Measurements from ENCODE around the gene KIF6. TPM values are rescaled to one million over a fixed set of nuclear protein-coding genes. Genes with fewer than 3 reads are reported as not detected.
"Not testable (repeated sequence)": the region's sequence is repeated elsewhere in the genome, so short reads cannot be mapped to it uniquely, and the experiment has no call there.

The KIF6 gene
- total RNA-seq, 5 donors from 2014 or later (not counting 1 experiment from before 2014, with no cell fraction given): 0.53 TPM; not detected in 4

- WGBS (ENCODE audit: insufficient coverage): 78% methylated on average over 6 of the region's 9 CpGs
- Mint-ChIP-seq H3K27me3 (peaks cover 13 to 19% of the 10 kb centered on the region in 2 donors), H3K4me3 (no peak overlapping the region), H3K27ac (no peak overlapping the region), H3K36me3 (no peaks in the 10 kb centered on the region), H3K4me1 (no peaks in the 10 kb centered on the region), H3K9me3 (peaks cover 2 to 6% (median 3%) of the 10 kb centered on the region in 3 donors)
- H3K27ac ChIP-seq (ENCODE audit: low read length): no peak overlapping the region
- no peaks in the 10 kb centered on the region for H3K36me3 ChIP-seq (ENCODE audit: control insufficient read depth in 2 of 2, extremely low read depth in 1 of 2, insufficient read depth in 1 of 2, low read length in 1 of 2)
- H3K4me1 ChIP-seq (ENCODE audit: control insufficient read depth in 1 of 2, extremely low read depth in 1 of 2, insufficient read depth in 2 of 2, low read length in 2 of 2): no peaks in the 10 kb centered on the region
- H3K9me3 ChIP-seq: no peaks in the 10 kb centered on the region
- H3K4me3 ChIP-seq (ENCODE audit: control insufficient read depth in 1 of 2, extremely low read depth in 1 of 2, low read length in 1 of 2): no peak overlapping the region
- ChIA-PET CTCF (no interaction called here), POLR2A (interaction anchor here in 1 of 2 donors (0.6 kb wide), 2 partner anchors 49 to 91 kb away, joined by 3 to 4 read pairs; no protein-coding TSS in a partner anchor)
- peaks cover 0 to 7% of the 10 kb centered on the region in 2 experiments for H3K27me3 ChIP-seq (replicated peaks in 1 of 2; ENCODE audit: control insufficient read depth in 2 of 2, extremely low read depth in 1 of 2, insufficient read depth in 2 of 2, low read length in 1 of 2)
- no peak for ATAC-seq (replicated peaks in 1 of 4)
- DNase-seq: no peak
These were observed 216.7 kb downstream of the KIF6 start for GRCh38 chr6:39508515-39508914.

GRCh38 chr6:39507331-39507998 lies 217.7 kb downstream of the KIF6 start:
- H3K4me1 Mint-ChIP-seq: no peaks in the 10 kb centered on the region
- H3K4me3 Mint-ChIP-seq: no peak overlapping the region
- H3K9me3 Mint-ChIP-seq: peaks cover 9 to 15% (median 11%) of the 10 kb centered on the region in 3 donors
- H3K27me3 Mint-ChIP-seq: peaks cover 15 to 18% of the 10 kb centered on the region in 2 donors
- WGBS (ENCODE audit: insufficient coverage): 83% methylated on average over 2 of the region's 3 CpGs
- Histone ChIP-seq H3K36me3 (ENCODE audit: control insufficient read depth in 2 of 2, extremely low read depth in 1 of 2, insufficient read depth in 1 of 2, low read length in 1 of 2) (no peaks in the 10 kb centered on the region), H3K27ac (ENCODE audit: low read length) (no peak overlapping the region), H3K27me3 (replicated peaks in 1 of 2; ENCODE audit: control insufficient read depth in 2 of 2, extremely low read depth in 1 of 2, insufficient read depth in 2 of 2, low read length in 1 of 2) (peaks cover 0 to 7% of the 10 kb centered on the region in 2 experiments), H3K9me3 (no peaks in the 10 kb centered on the region), H3K4me1 (ENCODE audit: control insufficient read depth in 1 of 2, extremely low read depth in 1 of 2, insufficient read depth in 2 of 2, low read length in 2 of 2) (no peaks in the 10 kb centered on the region), H3K4me3 (ENCODE audit: control insufficient read depth in 1 of 2, extremely low read depth in 1 of 2, low read length in 1 of 2) (no peak overlapping the region)
- no peak overlapping the region for H3K27ac Mint-ChIP-seq
- DNase-seq: no peak
- ChIA-PET POLR2A (interaction anchor here in 1 of 2 donors (0.7 kb wide), 1 partner anchor 22 kb away, joined by 3 read pairs; no protein-coding TSS in a partner anchor), CTCF (no interaction called here)
- ATAC-seq (replicated peaks in 1 of 4): no peak
- H3K36me3 Mint-ChIP-seq: no peaks in the 10 kb centered on the region

DNA sequence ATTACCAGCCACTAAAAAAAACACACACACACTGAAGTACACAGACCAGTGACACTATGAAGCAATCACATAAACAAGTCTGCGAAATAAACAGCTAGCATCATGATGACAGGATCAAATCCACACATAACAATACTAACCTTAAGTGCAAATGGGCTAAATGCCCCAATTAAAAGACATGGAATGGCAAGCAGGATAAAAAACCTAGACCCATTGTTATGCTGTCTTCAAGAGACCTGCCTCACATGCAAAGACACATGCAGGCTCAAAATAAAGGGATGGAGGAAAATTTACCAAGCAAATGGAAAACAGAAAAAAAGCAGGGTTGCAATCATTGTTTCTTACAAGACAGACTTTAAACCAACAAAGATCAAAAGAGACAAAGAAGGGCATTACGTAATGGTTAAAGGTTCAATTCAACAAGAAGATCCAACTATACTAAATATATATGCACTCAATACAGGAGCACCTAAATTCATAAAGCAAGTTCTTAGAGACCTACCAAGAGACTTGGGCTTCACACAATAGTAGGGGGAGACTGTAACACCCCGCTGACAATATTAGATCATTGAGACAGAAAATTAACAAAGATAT lies 222.7 kb downstream of the KIF6 start:
- H3K4me1 Mint-ChIP-seq; POLR2A ChIA-PET; H3K4me1 ChIP-seq (ENCODE audit: control insufficient read depth in 1 of 2, extremely low read depth in 1 of 2, insufficient read depth in 2 of 2, low read length in 2 of 2); H3K4me3 ChIP-seq (ENCODE audit: control insufficient read depth in 1 of 2, extremely low read depth in 1 of 2, low read length in 1 of 2); ATAC-seq (replicated peaks in 1 of 4); H3K27me3 ChIP-seq (replicated peaks in 1 of 2; ENCODE audit: control insufficient read depth in 2 of 2, extremely low read depth in 1 of 2, insufficient read depth in 2 of 2, low read length in 1 of 2); CTCF ChIA-PET; H3K4me3 Mint-ChIP-seq; H3K36me3 ChIP-seq (ENCODE audit: control insufficient read depth in 2 of 2, extremely low read depth in 1 of 2, insufficient read depth in 1 of 2, low read length in 1 of 2); H3K27ac Mint-ChIP-seq; H3K9me3 ChIP-seq; H3K27ac ChIP-seq (ENCODE audit: low read length); H3K36me3 Mint-ChIP-seq; DNase-seq: not testable (repeated sequence)
- Mint-ChIP-seq H3K27me3 (peaks cover 27 to 33% of the 10 kb centered on the region in 2 donors), H3K9me3 (peaks cover 23 to 39% (median 38%) of the 10 kb centered on the region in 3 donors)
- WGBS (ENCODE audit: insufficient coverage): 50% methylated on average over 1 of the region's 3 CpGs

DNA sequence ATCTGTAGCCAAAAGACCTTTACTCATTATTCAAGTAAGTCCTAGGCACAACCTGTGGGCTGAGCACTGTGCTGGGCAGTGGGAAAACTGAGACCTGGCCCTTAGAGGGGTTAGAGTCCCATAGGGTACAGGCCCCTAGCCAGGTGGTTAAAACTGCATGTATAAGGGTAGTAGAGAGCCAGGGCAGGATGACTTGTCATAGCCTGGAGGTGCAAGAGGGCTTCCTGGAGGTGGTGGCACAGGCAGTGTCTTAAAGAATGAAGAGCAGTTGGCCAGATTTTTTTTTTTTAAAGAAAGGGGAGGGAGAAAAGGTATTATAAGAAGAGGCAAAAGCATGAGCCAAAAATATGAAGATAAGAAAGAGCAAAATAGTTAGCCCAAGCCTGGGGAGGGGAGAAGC lies 226.2 kb downstream of the KIF6 start:
- Histone ChIP-seq H3K4me1 (ENCODE audit: control insufficient read depth in 1 of 2, extremely low read depth in 1 of 2, insufficient read depth in 2 of 2, low read length in 2 of 2) (no peaks in the 10 kb centered on the region), H3K36me3 (ENCODE audit: control insufficient read depth in 2 of 2, extremely low read depth in 1 of 2, insufficient read depth in 1 of 2, low read length in 1 of 2) (no peaks in the 10 kb centered on the region), H3K27ac (ENCODE audit: low read length) (no peak overlapping the region), H3K4me3 (ENCODE audit: control insufficient read depth in 1 of 2, extremely low read depth in 1 of 2, low read length in 1 of 2) (no peak overlapping the region), H3K9me3 (no peaks in the 10 kb centered on the region), H3K27me3 (replicated peaks in 1 of 2; ENCODE audit: control insufficient read depth in 2 of 2, extremely low read depth in 1 of 2, insufficient read depth in 2 of 2, low read length in 1 of 2) (no peaks in the 10 kb centered on the region)
- CTCF ChIA-PET: no interaction called here
- H3K36me3 Mint-ChIP-seq: no peaks in the 10 kb centered on the region
- no peaks in the 10 kb centered on the region for H3K4me1 Mint-ChIP-seq
- H3K27ac Mint-ChIP-seq: no peak overlapping the region
- H3K9me3 Mint-ChIP-seq: peaks cover 23 to 39% (median 31%) of the 10 kb centered on the region in 3 donors
- DNase-seq (no peak), ATAC-seq (replicated peaks in 1 of 4) (no peak)
- peaks cover 33 to 35% of the 10 kb centered on the region in 2 donors for H3K27me3 Mint-ChIP-seq
- H3K4me3 Mint-ChIP-seq: no peak overlapping the region
- POLR2A ChIA-PET: no interaction called here

DNA sequence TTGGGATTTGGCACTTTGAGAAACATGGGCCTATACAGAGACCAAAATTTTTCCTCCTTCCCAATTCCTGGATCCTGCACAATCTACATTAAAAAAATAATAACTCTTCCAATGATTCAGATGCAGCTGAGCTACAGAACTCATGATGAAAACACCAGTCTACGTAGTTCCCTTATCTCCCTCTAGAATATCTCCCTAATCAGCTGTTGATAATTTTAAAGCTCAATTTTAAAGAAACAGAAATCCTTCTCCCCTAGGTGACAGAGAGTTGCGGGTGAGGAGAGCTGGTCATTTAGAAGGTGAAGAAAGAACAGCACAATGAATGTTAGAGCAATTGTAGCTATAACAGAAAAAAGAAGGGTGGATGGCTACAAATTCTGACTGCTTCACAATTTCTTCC lies 227.1 kb downstream of the KIF6 start:
- peaks cover 29 to 32% of the 10 kb centered on the region in 2 donors for H3K27me3 Mint-ChIP-seq
- Histone ChIP-seq H3K27ac (ENCODE audit: low read length) (no peak overlapping the region), H3K36me3 (ENCODE audit: control insufficient read depth in 2 of 2, extremely low read depth in 1 of 2, insufficient read depth in 1 of 2, low read length in 1 of 2) (no peaks in the 10 kb centered on the region), H3K4me3 (ENCODE audit: control insufficient read depth in 1 of 2, extremely low read depth in 1 of 2, low read length in 1 of 2) (no peak overlapping the region), H3K9me3 (no peaks in the 10 kb centered on the region), H3K4me1 (ENCODE audit: control insufficient read depth in 1 of 2, extremely low read depth in 1 of 2, insufficient read depth in 2 of 2, low read length in 2 of 2) (no peaks in the 10 kb centered on the region), H3K27me3 (replicated peaks in 1 of 2; ENCODE audit: control insufficient read depth in 2 of 2, extremely low read depth in 1 of 2, insufficient read depth in 2 of 2, low read length in 1 of 2) (no peaks in the 10 kb centered on the region)
- no CpG with 5 or more reads among the region's 2 CpGs for WGBS (ENCODE audit: insufficient coverage)
- no peaks in the 10 kb centered on the region for H3K4me1 Mint-ChIP-seq
- ChIA-PET POLR2A (no interaction called here), CTCF (no interaction called here)
- no peak overlapping the region for H3K27ac Mint-ChIP-seq
- peaks cover 19 to 34% (median 29%) of the 10 kb centered on the region in 3 donors for H3K9me3 Mint-ChIP-seq
- DNase-seq (no peak), ATAC-seq (replicated peaks in 1 of 4) (no peak)
- no peaks in the 10 kb centered on the region for H3K36me3 Mint-ChIP-seq
- no peak overlapping the region for H3K4me3 Mint-ChIP-seq

DNA sequence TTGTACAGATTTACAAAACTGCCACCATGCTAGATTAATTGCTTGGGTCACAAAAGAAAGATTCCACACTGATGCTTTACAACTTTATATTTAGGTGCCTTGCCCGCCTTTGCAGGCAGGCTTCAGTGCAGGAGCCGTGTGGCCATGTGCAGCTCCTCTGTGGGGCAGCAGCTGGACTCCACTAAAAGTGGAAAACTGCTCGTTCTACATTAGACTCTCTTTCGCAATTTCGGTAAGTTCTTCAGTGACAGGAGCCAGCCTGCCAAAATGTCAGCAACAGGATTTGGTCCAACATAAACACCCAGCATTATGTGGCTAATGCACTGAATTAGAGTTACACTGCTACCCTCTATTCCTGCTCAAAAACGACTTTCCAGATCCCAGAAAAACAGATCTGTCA lies 228.3 kb downstream of the KIF6 start:
- Mint-ChIP-seq H3K4me1 (no peaks in the 10 kb centered on the region), H3K27me3 (peaks cover 26 to 32% of the 10 kb centered on the region in 2 donors), H3K36me3 (no peaks in the 10 kb centered on the region), H3K27ac (no peak overlapping the region), H3K4me3 (no peak overlapping the region), H3K9me3 (peaks cover 10 to 25% (median 20%) of the 10 kb centered on the region in 3 donors)
- Histone ChIP-seq H3K36me3 (ENCODE audit: control insufficient read depth in 2 of 2, extremely low read depth in 1 of 2, insufficient read depth in 1 of 2, low read length in 1 of 2) (no peaks in the 10 kb centered on the region), H3K9me3 (no peaks in the 10 kb centered on the region), H3K4me3 (ENCODE audit: control insufficient read depth in 1 of 2, extremely low read depth in 1 of 2, low read length in 1 of 2) (no peak overlapping the region), H3K4me1 (ENCODE audit: control insufficient read depth in 1 of 2, extremely low read depth in 1 of 2, insufficient read depth in 2 of 2, low read length in 2 of 2) (no peaks in the 10 kb centered on the region), H3K27ac (ENCODE audit: low read length) (no peak overlapping the region), H3K27me3 (replicated peaks in 1 of 2; ENCODE audit: control insufficient read depth in 2 of 2, extremely low read depth in 1 of 2, insufficient read depth in 2 of 2, low read length in 1 of 2) (no peaks in the 10 kb centered on the region)
- ATAC-seq (replicated peaks in 1 of 4): no peak
- no peak for DNase-seq
- 82% methylated on average over 5 of the region's 6 CpGs for whole genome bisulfite sequencing (ENCODE audit: insufficient coverage)
- ChIA-PET CTCF (no interaction called here), POLR2A (no interaction called here)

Measured in T-cell (primary cell).